H1 (cell line): Measurements from ENCODE around the gene MYH11. TPM values are rescaled to one million over a fixed set of nuclear protein-coding genes. Genes with fewer than 3 reads are reported as not detected.

Source experiments
- CTCF ChIA-PET: fragments of 300-600 bp; sonication (Branson Sonifier 250); formaldehyde crosslinking; loops from one replicate; lab custom pipeline; 2021; ENCODE audit not compliant: partially characterized antibody; lab: Charles Lee
- POLR2A ChIA-PET: fragments of 300-600 bp; sonication (Branson Sonifier 250); formaldehyde crosslinking; loops from one replicate; lab custom pipeline; 2021; ENCODE audit warnings: inconsistent platforms; ENCODE audit not compliant: partially characterized antibody; lab: Charles Lee
- DNase-seq, 2 experiments: peaks; one replicate each; pipeline versions ENCODE4 v3.0.0 to v3.0.0-alpha.2; 2010 to 2022; ENCODE audit warnings: low spot score in 2 of 2, low read depth in 1 of 2, mixed read lengths in 1 of 2
- FAIRE-seq: peaks from 2 replicates; lab custom pipeline; 2011; peaks lifted over from hg19 to GRCh38; lab: Jason Lieb, UNC
- H2AFZ ChIP-seq: 2 replicates; pipeline ENCODE4 v1.8.1; 2012; ENCODE audit warnings: low read length, inconsistent platforms
- H2AK5ac ChIP-seq: 2 replicates; pipeline ENCODE4 v1.6.1; 2013; ENCODE audit warnings: low read depth, low read length
- H2BK120ac ChIP-seq: replicated peaks from 2 replicates; pipeline ENCODE3; 2013; ENCODE audit warnings: low read depth, low read length, inconsistent platforms
- H2BK12ac ChIP-seq: 2 replicates; pipeline ENCODE4 v1.6.1; 2013; ENCODE audit warnings: low read depth, low read length
- H2BK15ac ChIP-seq: 2 replicates; pipeline ENCODE4 v1.6.1; 2013; ENCODE audit warnings: low read length
- H2BK20ac ChIP-seq: 2 replicates; pipeline ENCODE4 v1.6.1; 2013; ENCODE audit warnings: low read length
- H2BK5ac ChIP-seq: 2 replicates; pipeline ENCODE4 v1.6.1; 2013; ENCODE audit warnings: low read depth, low read length
- H3K14ac ChIP-seq: 2 replicates; pipeline ENCODE4 v1.6.1; 2013; ENCODE audit warnings: inconsistent platforms; ENCODE audit not compliant: insufficient read length
- H3K18ac ChIP-seq: 2 replicates; pipeline ENCODE4 v1.6.1; 2013; ENCODE audit warnings: low read length; ENCODE audit errors: extremely low read depth
- H3K23ac ChIP-seq: 2 replicates; pipeline ENCODE4 v1.6.1; 2013; ENCODE audit warnings: inconsistent platforms; ENCODE audit not compliant: insufficient read length
- H3K23me2 ChIP-seq: 2 replicates; pipeline ENCODE4 v1.6.1; 2013; ENCODE audit warnings: low read depth, low read length
- H3K27ac ChIP-seq: 2 replicates; pipeline ENCODE4 v1.6.1; 2011; ENCODE audit warnings: low read depth, low read length, inconsistent platforms
- H3K27me3 ChIP-seq, 4 experiments: replicated peaks in 1 of 4; 1 replicate in 1 of 4; 2 replicates in 3 of 4; pipeline versions ENCODE4 v1.6.1 to v1.8.1; 2011 to 2013; ENCODE audit warnings: low read length in 3 of 4, mild to moderate bottlenecking in 3 of 4, inconsistent platforms in 2 of 4, mixed read lengths in 2 of 4, moderate library complexity in 1 of 4; ENCODE audit not compliant: control insufficient read depth in 3 of 4, insufficient read depth in 3 of 4; ENCODE audit errors: extremely low read depth in 1 of 4
- H3K36me3 ChIP-seq, 4 experiments: 2 replicates each; pipeline versions ENCODE4 v1.6.1 to v1.8.1; 2011 to 2013; ENCODE audit warnings: mild to moderate bottlenecking in 4 of 4, low read length in 3 of 4, moderate library complexity in 2 of 4, control low read depth in 1 of 4, inconsistent platforms in 1 of 4; ENCODE audit not compliant: insufficient read depth in 4 of 4, control insufficient read depth in 2 of 4
- H3K4ac ChIP-seq: replicated peaks from 2 replicates; pipeline ENCODE3; 2013; ENCODE audit warnings: low read length, low read depth, mixed read lengths, inconsistent platforms; ENCODE audit not compliant: insufficient read length
- H3K4me1 ChIP-seq, 4 experiments: replicated peaks in 1 of 4; 1 replicate in 1 of 4; 2 replicates in 3 of 4; pipeline versions ENCODE4 v1.6.1 to v1.8.1; 2011 to 2013; ENCODE audit warnings: low read length in 3 of 4, inconsistent platforms in 2 of 4, mixed read lengths in 1 of 4; ENCODE audit not compliant: insufficient read depth in 4 of 4, control insufficient read depth in 3 of 4
- H3K4me2 ChIP-seq, 2 experiments: 2 replicates each; pipeline versions ENCODE4 v1.6.1 to v1.8.1; 2011 to 2013; ENCODE audit warnings: low read depth in 2 of 2, low read length in 2 of 2, control low read depth in 1 of 2, inconsistent platforms in 1 of 2, mild to moderate bottlenecking in 1 of 2; ENCODE audit not compliant: insufficient read depth in 1 of 2
- H3K4me3 ChIP-seq, 4 experiments: fragments of 200-600, 300-600 bp in 1 of 4; sonication (generic), shearing (Covaris generic), sonication (Bioruptor Twin) in 1 of 4; 2 replicates each; pipeline versions ENCODE4 v1.5.1 to v1.8.1; 2011 to 2016; ENCODE audit warnings: low read length in 4 of 4, low read depth in 3 of 4, control low read depth in 2 of 4, inconsistent platforms in 2 of 4, mild to moderate bottlenecking in 2 of 4, mixed read lengths in 1 of 4, moderate library complexity in 1 of 4; ENCODE audit not compliant: insufficient read depth in 2 of 4; ENCODE audit errors: extremely low read depth in 1 of 4
- H3K56ac ChIP-seq: replicated peaks from 2 replicates; pipeline ENCODE3; 2013; ENCODE audit warnings: low read depth, mild to moderate bottlenecking, mixed read lengths, low read length, inconsistent platforms; ENCODE audit not compliant: insufficient read length
- H3K79me1 ChIP-seq: 2 replicates; pipeline ENCODE4 v1.6.1; 2013; ENCODE audit warnings: low read depth, low read length, control low read depth
- H3K79me2 ChIP-seq, 2 experiments: 2 replicates each; pipeline versions ENCODE4 v1.6.1 to v1.8.1; 2012 to 2013; ENCODE audit warnings: low read length in 2 of 2, mild to moderate bottlenecking in 2 of 2, inconsistent platforms in 1 of 2; ENCODE audit not compliant: insufficient read depth in 2 of 2, control insufficient read depth in 1 of 2
- H3K9ac ChIP-seq, 4 experiments: replicated peaks in 1 of 4; 1 replicate in 1 of 4; 2 replicates in 3 of 4; pipeline versions ENCODE4 v1.6.1 to v1.8.1; 2011 to 2013; ENCODE audit warnings: low read depth in 3 of 4, low read length in 3 of 4, control low read depth in 2 of 4, mild to moderate bottlenecking in 2 of 4, moderate library complexity in 2 of 4, inconsistent platforms in 1 of 4; ENCODE audit errors: extremely low read depth in 1 of 4
- H3K9me3 ChIP-seq, 2 experiments: 2 replicates each; pipeline versions ENCODE4 v1.6.1 to v1.8.1; 2012 to 2013; ENCODE audit warnings: mild to moderate bottlenecking in 2 of 2, moderate library complexity in 2 of 2, control low read depth in 1 of 2, inconsistent platforms in 1 of 2, low read depth in 1 of 2, low read length in 1 of 2, mixed read lengths in 1 of 2; ENCODE audit not compliant: insufficient read depth in 2 of 2
- H4K20me1 ChIP-seq, 2 experiments: replicated peaks in 1 of 2; 2 replicates each; pipeline versions ENCODE3 to v1.8.1; 2011 to 2013; ENCODE audit warnings: inconsistent platforms in 2 of 2, low read length in 2 of 2, mild to moderate bottlenecking in 1 of 2; ENCODE audit not compliant: insufficient read depth in 2 of 2, control insufficient read depth in 1 of 2
- H4K5ac ChIP-seq: 2 replicates; pipeline ENCODE4 v1.6.1; 2013; ENCODE audit warnings: low read length, low read depth, mixed read lengths, inconsistent platforms; ENCODE audit not compliant: insufficient read length
- H4K8ac ChIP-seq: 2 replicates; pipeline ENCODE4 v1.8.0; 2013; ENCODE audit warnings: mild to moderate bottlenecking, moderate library complexity, low read length, inconsistent platforms; ENCODE audit not compliant: insufficient read depth; ENCODE audit errors: extremely low read depth
- H4K91ac ChIP-seq: replicated peaks from 2 replicates; pipeline ENCODE3; 2013; ENCODE audit warnings: low read length, mixed read lengths, inconsistent platforms; ENCODE audit not compliant: insufficient read length
- CEBPB ChIP-seq: IDR thresholded peaks from 2 replicates; pipeline ENCODE4 v1.6.1; 2012; ENCODE audit warnings: low read depth, low read length
- FOSL1 ChIP-seq: IDR thresholded peaks from 2 replicates; pipeline ENCODE4 v1.6.1; 2011; ENCODE audit warnings: mild to moderate bottlenecking, low read depth, low read length, moderate library complexity; ENCODE audit not compliant: insufficient read depth
- HDAC6 ChIP-seq: IDR thresholded peaks from one replicate; pipeline ENCODE4 v1.7.1; 2012; ENCODE audit warnings: low read depth, mild to moderate bottlenecking, inconsistent platforms, low read length, moderate library complexity
- JUN ChIP-seq: IDR thresholded peaks from 2 replicates; pipeline ENCODE4 v1.6.1; 2011; ENCODE audit warnings: low read depth, mild to moderate bottlenecking, improper control_type of control experiment, low read length
- POLR2A ChIP-seq, 2 experiments: IDR thresholded peaks; 1 replicate in 1 of 2; 2 replicates in 1 of 2; pipeline ENCODE4 v1.6.1; 2011; ENCODE audit warnings: low read depth in 2 of 2, low read length in 2 of 2, mild to moderate bottlenecking in 2 of 2; ENCODE audit errors: control extremely low read depth in 1 of 2
- POLR2AphosphoS5 ChIP-seq: IDR thresholded peaks from 2 replicates; pipeline ENCODE4 v1.6.1; 2011; ENCODE audit warnings: low read depth, low read length
- RFX5 ChIP-seq: IDR thresholded peaks from 2 replicates; pipeline ENCODE4 v1.6.1; 2011; ENCODE audit warnings: low read depth, low read length, improper control_type of control experiment, borderline replicate concordance
- SAP30 ChIP-seq: fragments of 300-600 bp; sonication (generic); IDR thresholded peaks from 2 replicates; pipeline ENCODE4 v1.7.1; 2012; ENCODE audit warnings: low read length, moderate library complexity, mild to moderate bottlenecking, inconsistent platforms; ENCODE audit not compliant: insufficient read depth, insufficient replicate concordance
- SIRT6 ChIP-seq: IDR thresholded peaks from one replicate; pipeline ENCODE4 v1.7.1; 2012; ENCODE audit warnings: low read length, inconsistent platforms
- SP1 ChIP-seq: IDR thresholded peaks from 2 replicates; pipeline ENCODE4 v1.6.1; 2011; ENCODE audit warnings: low read depth, low read length
- SRF ChIP-seq: IDR thresholded peaks from 2 replicates; pipeline ENCODE4 v1.6.1; 2011; ENCODE audit warnings: mild to moderate bottlenecking, low read depth, low read length, moderate library complexity
- TAF1 ChIP-seq: IDR thresholded peaks from 2 replicates; pipeline ENCODE4 v1.6.1; 2011; ENCODE audit warnings: mild to moderate bottlenecking, low read depth, low read length
- WGBS, 2 experiments: shearing (Covaris generic) in 1 of 2; methylation state at CpG; one replicate each; pipeline versions ENCODE4 v1.1.6 to v1.1.7; 2013 to 2015; ENCODE audit warnings: low lambda C conversion rate in 2 of 2, mixed read lengths in 2 of 2, inconsistent platforms in 1 of 2, low coverage in 1 of 2, missing lambda C conversion rate in 1 of 2; ENCODE audit not compliant: insufficient replicate concordance in 2 of 2, insufficient coverage in 1 of 2, insufficient read length in 1 of 2; ENCODE audit errors: extremely low coverage in 1 of 2, missing lambda C conversion rate in 1 of 2; 5-methylcytosine and 5-hydroxymethylcytosine counted together
- polyA plus RNA-seq, 7 experiments: library from polyadenylated mRNA; depleted of rRNA in 3 of 7; stranded (reverse) in 5 of 7; unstranded in 2 of 7; fragments of >200 nt in 5 of 7; fragments of 200-250 nt in 2 of 7; gene quantifications; 1 replicate in 5 of 7; 2 replicates in 1 of 7; 4 replicates in 1 of 7; pipeline versions ENCODE4 v1.2.1 to v1.2.3, GENCODE V29; 2011 to 2013; ENCODE audit warnings: missing spikeins in 2 of 7, mixed read lengths in 2 of 7
- total RNA-seq: library from RNA; stranded (reverse); fragmentation: NEBNext Ultra II Directional; extraction: Animal tissue kit (Norgen Biotek cat#: 25700); gene quantifications from 2 replicates; pipeline ENCODE4 v1.2.1, GENCODE V29; 2021
- TF ChIP-seq, protein P1 (sequence below): IDR thresholded peaks from 2 replicates; pipeline ENCODE4 v1.6.1; 2012; ENCODE audit warnings: inconsistent platforms
- TF ChIP-seq, protein P2 (sequence below): IDR thresholded peaks from 2 replicates; pipeline ENCODE4 v1.6.1; 2012; ENCODE audit warnings: inconsistent platforms

Gene MYH11
- total and polyA plus RNA-seq, 2 of the 8 experiments (the other 6 are each of a cell fraction or from before 2014, with no cell fraction given): 0.11 to 0.78 TPM

DNA sequence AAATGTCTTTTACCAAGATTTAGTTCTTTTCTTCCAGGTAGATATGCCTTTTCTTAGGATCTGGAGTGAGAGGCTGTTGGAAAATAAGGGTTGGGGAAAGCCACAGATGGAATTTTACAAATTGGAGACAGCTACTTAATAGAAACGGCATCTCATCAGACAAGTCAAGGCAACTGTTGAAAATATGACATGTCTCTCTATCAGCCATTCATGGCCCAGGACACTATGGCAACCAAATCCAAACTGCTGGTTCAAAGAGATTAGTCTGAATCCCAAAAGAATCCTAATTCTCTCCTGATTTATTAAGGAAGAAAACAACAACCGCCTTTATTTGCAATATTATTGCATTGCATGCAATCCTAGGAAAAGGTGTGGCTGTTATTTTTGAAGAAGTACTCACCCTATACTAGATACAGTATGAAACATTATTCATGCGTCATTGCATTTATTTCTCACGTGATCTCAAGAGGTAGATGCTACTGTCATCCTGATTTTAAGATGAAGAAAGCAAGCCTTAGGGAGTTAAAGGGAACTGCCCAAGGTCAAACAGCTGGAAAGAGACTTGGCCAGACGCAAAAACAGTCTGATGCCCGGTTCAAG is 44.2 kb upstream of the MYH11 start:
- no peaks in the 10 kb centered on the region for H4K20me1 ChIP-seq
- no peak overlapping the region for H3K18ac ChIP-seq
- 83% methylated on average over 6 of the region's 6 CpGs; no CpG with 5 or more reads in 1 of the 2 experiments for WGBS, 2 experiments
- H3K23ac ChIP-seq: no peak overlapping the region
- DNase-seq: no peak
- no peaks in the 10 kb centered on the region for H3K9me3 ChIP-seq
- H3K79me1 ChIP-seq: no peaks in the 10 kb centered on the region
- no peak overlapping the region for H3K14ac ChIP-seq
- peaks cover 3% of the 10 kb centered on the region; the same call in 1 of the 2 replicates for H3K23me2 ChIP-seq
- H3K4me2 ChIP-seq: no peak overlapping the region
- no peaks in the 10 kb centered on the region for H3K79me2 ChIP-seq
- H2BK120ac ChIP-seq: no peak overlapping the region
- no peaks in the 10 kb centered on the region for H3K27me3 ChIP-seq
- ChIA-PET POLR2A (no interaction called here), CTCF (no interaction called here)
- H2BK12ac ChIP-seq: no peak overlapping the region
- H3K4me3 ChIP-seq: no peak overlapping the region
- no peak overlapping the region for H4K8ac ChIP-seq
- no peak overlapping the region for H2BK15ac ChIP-seq
- no peak for FAIRE-seq
- no peak overlapping the region for H3K9ac ChIP-seq
- H4K91ac ChIP-seq: no peak overlapping the region
- no peak overlapping the region for H2BK20ac ChIP-seq
- no peak overlapping the region for H4K5ac ChIP-seq
- H3K27ac ChIP-seq: no peak overlapping the region
- no peaks in the 10 kb centered on the region for H3K4me1 ChIP-seq
- H2BK5ac ChIP-seq: no peak overlapping the region
- H2AFZ ChIP-seq: no peak overlapping the region
- no peaks in the 10 kb centered on the region for H3K36me3 ChIP-seq
- H3K4ac ChIP-seq: no peak overlapping the region
- no peak overlapping the region for H3K56ac ChIP-seq
- H2AK5ac ChIP-seq: no peak overlapping the region
- TF ChIP-seq SAP30: no peak
- TF ChIP-seq RFX5: no peak
- no peak for TF ChIP-seq HDAC6
- no peak for TF ChIP-seq TAF1
- no peak for TF ChIP-seq SP1
- TF ChIP-seq, protein P1, sequence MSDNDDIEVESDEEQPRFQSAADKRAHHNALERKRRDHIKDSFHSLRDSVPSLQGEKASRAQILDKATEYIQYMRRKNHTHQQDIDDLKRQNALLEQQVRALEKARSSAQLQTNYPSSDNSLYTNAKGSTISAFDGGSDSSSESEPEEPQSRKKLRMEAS: no peak
- no peak for TF ChIP-seq POLR2A (IDR thresholded peaks at IDR 0.05; ENCODE audit: control extremely low read depth in 1 of 2, low read depth in 2 of 2, low read length in 2 of 2)
- no peak for TF ChIP-seq SRF
- TF ChIP-seq, protein P2, sequence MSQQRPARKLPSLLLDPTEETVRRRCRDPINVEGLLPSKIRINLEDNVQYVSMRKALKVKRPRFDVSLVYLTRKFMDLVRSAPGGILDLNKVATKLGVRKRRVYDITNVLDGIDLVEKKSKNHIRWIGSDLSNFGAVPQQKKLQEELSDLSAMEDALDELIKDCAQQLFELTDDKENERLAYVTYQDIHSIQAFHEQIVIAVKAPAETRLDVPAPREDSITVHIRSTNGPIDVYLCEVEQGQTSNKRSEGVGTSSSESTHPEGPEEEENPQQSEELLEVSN: no peak
- no peak for TF ChIP-seq FOSL1
- no peak for TF ChIP-seq JUN
- no peak for TF ChIP-seq CEBPB
- no peak for TF ChIP-seq SIRT6
- TF ChIP-seq POLR2AphosphoS5: no peak
